Prostate gland (tissue), 2 donors: ENCODE measurements around the gene ZNF436. TPM values are rescaled to one million over a fixed set of nuclear protein-coding genes. Genes with fewer than 3 reads are reported as not detected.

Source experiments
- DNase-seq: peaks from one replicate; pipeline ENCODE4 v3.0.0-alpha.2; 2019; ENCODE audit warnings: low spot score
- H3K27ac ChIP-seq, 2 donors: fragments of 200-600 bp; sonication (generic); 2 replicates each; pipeline ENCODE4 v1.5.1; 2017 to 2019
- H3K27me3 ChIP-seq: fragments of 200-600 bp; sonication (generic); replicated peaks from 2 replicates; pipeline ENCODE4 v1.5.1; 2019; ENCODE audit not compliant: insufficient read depth
- H3K36me3 ChIP-seq, 2 donors: fragments of 200-600 bp; sonication (generic); 1 replicate in 1 of 2; 2 replicates in 1 of 2; pipeline versions ENCODE4 v1.5.1 to v1.8.1; 2017 to 2019
- H3K4me1 ChIP-seq: fragments of 200-600 bp; sonication (generic); replicated peaks from 2 replicates; pipeline ENCODE4 v1.5.1; 2019
- H3K4me3 ChIP-seq, 2 donors: fragments of 200-600 bp; sonication (generic); 2 replicates each; pipeline ENCODE4 v1.5.1; 2017 to 2019
- H3K9me3 ChIP-seq: fragments of 200-600 bp; sonication (generic); 2 replicates; pipeline ENCODE4 v1.5.1; 2017
- CTCF ChIP-seq, 4 experiments: fragments of 200-600 bp in 2 of 4; fragments of 450-650 bp in 2 of 4; sonication (generic) in 2 of 4; IDR thresholded peaks; 1 replicate in 3 of 4; 2 replicates in 1 of 4; pipeline ENCODE4 v1.5.1; 2016 to 2019; ENCODE audit warnings: antibody characterized with exemption in 4 of 4, mild to moderate bottlenecking in 2 of 4, moderate library complexity in 2 of 4
- POLR2A ChIP-seq: fragments of 450-650 bp; IDR thresholded peaks from one replicate; pipeline ENCODE4 v1.6.1; 2016; ENCODE audit warnings: antibody characterized with exemption, mild to moderate bottlenecking
- POLR2AphosphoS5 ChIP-seq: sonication (generic); formaldehyde crosslinking; IDR thresholded peaks from one replicate; pipeline ENCODE4 v1.6.1; 2017; ENCODE audit warnings: antibody characterized with exemption
- WGBS: methylation state at CpG from one replicate; pipeline ENCODE4 v1.1.5; 2018; 5-methylcytosine and 5-hydroxymethylcytosine counted together
- intact Hi-C: fragments of 100-400 bp; cut with DNase I; formaldehyde crosslinking; loops from one replicate; pipeline ENCODE4 v1.14.2; 2022
- total RNA-seq, 2 donors: library from RNA; depleted of rRNA; stranded (reverse); fragments of >200 nt; gene quantifications; one replicate each; pipeline ENCODE4 v1.1.0, GENCODE V29; 2016

ZNF436 gene
- total RNA-seq, 2 donors from 2014 or later = 25.3 to 29.5 TPM

DNA sequence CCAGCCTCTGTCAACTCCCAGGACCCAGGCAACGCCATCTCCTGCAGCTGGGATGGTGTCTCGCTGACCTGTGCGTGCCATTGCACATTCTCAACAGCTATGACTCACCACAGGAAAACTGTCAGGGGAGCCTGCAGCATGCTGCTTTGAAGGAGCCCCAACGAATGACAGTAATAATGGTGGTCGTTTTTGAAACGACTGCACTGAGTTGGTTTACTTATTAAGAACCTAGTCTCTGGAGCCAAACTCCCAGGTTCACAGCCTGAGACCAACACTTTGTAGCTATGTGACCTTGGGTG lies 33.4 kb upstream of the ZNF436 start:
- Histone ChIP-seq H3K9me3 (no peaks in the 10 kb centered on the region), H3K27me3 (no peaks in the 10 kb centered on the region), H3K27ac (peak overlapping the region in 1 of 2 donors; percentile 63), H3K36me3 (no peaks in the 10 kb centered on the region), H3K4me3 (no peak overlapping the region), H3K4me1 (peaks cover 28% of the 10 kb centered on the region)
- 41% methylated on average over 6 of the region's 6 CpGs for WGBS
- intact Hi-C loops = loop anchor here (10.0 kb wide), 1 partner anchor 308 kb away; no protein-coding TSS in a partner anchor
- DNase-seq = no peak
- TF ChIP-seq POLR2AphosphoS5 (no peak), CTCF (IDR thresholded peaks at IDR 0.05) (no peak), POLR2A (no peak)

- 74% methylated on average over 11 of the region's 11 CpGs for WGBS
- intact Hi-C loops = loop anchor here (10.0 kb wide), 1 partner anchor 308 kb away; no protein-coding TSS in a partner anchor
- no peaks in the 10 kb centered on the region for H3K9me3 ChIP-seq
- H3K4me3 ChIP-seq = no peak overlapping the region
- no peaks in the 10 kb centered on the region for H3K36me3 ChIP-seq
- no peaks in the 10 kb centered on the region for H3K27me3 ChIP-seq
- no peak for DNase-seq
- TF ChIP-seq POLR2A (no peak), POLR2AphosphoS5 (no peak), CTCF (IDR thresholded peaks at IDR 0.05) (no peak)
- peak overlapping the region in 1 of 2 donors; percentile 63 for H3K27ac ChIP-seq
- peaks cover 28% of the 10 kb centered on the region for H3K4me1 ChIP-seq
Observed at GRCh38 chr1:23402286-23403037, 32.8 kb upstream of the ZNF436 start.

DNA sequence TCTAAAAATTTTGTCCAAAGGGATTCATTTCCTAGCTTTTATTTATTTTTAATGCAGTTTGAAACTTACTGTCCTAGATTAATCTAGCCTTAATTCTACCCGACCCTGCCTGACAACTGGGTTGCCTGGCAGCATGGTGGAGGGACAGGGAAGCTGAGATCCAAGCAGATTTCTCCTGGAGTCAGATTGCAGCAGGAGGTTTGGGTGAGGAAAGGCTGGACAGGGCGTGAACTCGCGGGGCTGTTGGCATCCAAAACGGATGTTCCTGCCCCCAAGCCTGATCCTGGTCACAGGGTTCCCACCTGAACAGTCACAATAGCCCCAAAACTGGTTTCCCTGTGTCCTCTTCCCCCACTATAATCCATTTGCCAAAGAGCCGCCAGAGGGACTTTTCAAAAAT lies 31.7 kb upstream of the ZNF436 start:
- H3K27ac ChIP-seq = no peak overlapping the region
- no peaks in the 10 kb centered on the region for H3K27me3 ChIP-seq
- no peaks in the 10 kb centered on the region for H3K36me3 ChIP-seq
- peaks cover 28% of the 10 kb centered on the region for H3K4me1 ChIP-seq
- TF ChIP-seq POLR2AphosphoS5 (no peak), POLR2A (no peak), CTCF (IDR thresholded peaks at IDR 0.05) (no peak)
- no peak for DNase-seq
- intact Hi-C loops = loop anchor here (10.0 kb wide), 1 partner anchor 307 kb away; no protein-coding TSS in a partner anchor
- no peaks in the 10 kb centered on the region for H3K9me3 ChIP-seq
- WGBS = 56% methylated on average over 6 of the region's 6 CpGs
- no peak overlapping the region for H3K4me3 ChIP-seq

DNA sequence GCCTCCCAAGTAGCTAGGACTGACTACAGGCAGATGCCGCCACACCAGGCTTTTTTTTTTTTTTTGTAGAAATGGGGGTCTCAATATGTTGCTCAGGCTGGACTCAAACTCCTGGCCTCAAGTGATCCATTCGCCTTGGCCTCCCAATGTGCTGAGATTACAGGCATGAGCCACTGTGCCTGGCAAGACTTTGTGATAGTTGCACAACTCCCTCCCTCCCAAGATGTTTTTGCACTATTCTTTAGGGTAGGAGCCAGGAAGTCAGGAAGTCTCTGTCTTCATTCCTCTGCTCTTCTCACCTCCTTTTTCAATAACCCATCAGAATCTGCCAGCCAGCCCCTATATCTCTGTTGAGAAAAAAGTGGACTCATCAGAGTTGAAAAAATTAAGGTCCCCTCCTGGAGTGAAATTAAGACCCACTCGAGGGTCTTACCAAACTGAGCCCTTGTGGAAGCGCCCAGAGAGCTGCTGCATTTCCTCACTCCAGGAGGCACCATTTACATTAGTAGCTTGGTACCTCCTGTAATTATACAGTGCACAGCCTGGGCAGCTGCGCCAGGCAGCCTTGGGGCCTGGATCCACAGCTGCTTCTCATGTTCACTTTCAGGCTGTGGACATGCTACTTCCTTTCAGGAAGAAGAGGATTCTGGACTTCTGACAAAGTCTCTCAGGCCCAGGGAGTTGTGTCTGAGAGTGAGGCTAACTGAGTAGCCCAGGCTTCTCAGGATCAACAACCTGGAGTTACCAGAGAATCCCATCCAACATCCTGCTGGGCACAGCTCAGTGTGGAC lies 30.9 kb upstream of the ZNF436 start:
- H3K27me3 ChIP-seq = no peaks in the 10 kb centered on the region
- no peak for DNase-seq
- H3K4me3 ChIP-seq = no peak overlapping the region
- peaks cover 21% of the 10 kb centered on the region for H3K4me1 ChIP-seq
- H3K9me3 ChIP-seq = no peaks in the 10 kb centered on the region
- no peak overlapping the region for H3K27ac ChIP-seq
- no peaks in the 10 kb centered on the region for H3K36me3 ChIP-seq
- intact Hi-C loops = loop anchor here (10.0 kb wide), 1 partner anchor 306 kb away; no protein-coding TSS in a partner anchor
- 86% methylated on average over 5 of the region's 5 CpGs for WGBS
- TF ChIP-seq POLR2A (no peak), POLR2AphosphoS5 (no peak), CTCF (IDR thresholded peaks at IDR 0.05) (no peak)
